ENCODE measurements around the gene MYO16. TPM values are rescaled to one million over a fixed set of nuclear protein-coding genes. Genes with fewer than 3 reads are reported as not detected.
"Not testable (repeated sequence)": the region's sequence is repeated elsewhere in the genome, so short reads cannot be mapped to it uniquely, and the experiment has no call there.

MYO16 gene
- total RNA-seq, 2 donors from 2014 or later = 1.6 to 3.2 TPM

- ATAC-seq (no peak), DNase-seq (no peak)
- intact Hi-C loops (cut with DNase I) = no loop called here
These were observed 445.0 kb downstream of the MYO16 start for GRCh38 chr13:109074436-109074835.

DNA sequence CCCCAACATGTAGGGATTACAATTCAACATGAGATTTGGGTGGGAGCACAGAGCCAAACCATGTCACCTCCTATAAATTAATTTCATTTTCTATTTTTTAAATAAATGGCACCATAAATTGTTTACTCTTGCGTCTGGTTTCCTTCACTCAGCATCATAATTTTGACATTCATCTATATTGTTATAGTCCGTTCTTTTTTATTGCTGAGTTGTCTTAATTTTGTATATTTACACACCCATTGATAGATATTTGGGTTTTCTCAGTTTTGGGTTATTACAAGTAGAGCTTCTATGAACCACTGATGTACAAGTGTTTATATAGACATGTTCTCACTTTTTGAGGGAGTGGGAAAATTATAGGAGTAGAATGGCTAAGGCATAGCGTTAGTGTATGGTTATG, 445.4 kb downstream of the MYO16 start:
- intact Hi-C loops (cut with DNase I) = no loop called here
- DNase-seq (no peak), ATAC-seq (no peak)

DNA sequence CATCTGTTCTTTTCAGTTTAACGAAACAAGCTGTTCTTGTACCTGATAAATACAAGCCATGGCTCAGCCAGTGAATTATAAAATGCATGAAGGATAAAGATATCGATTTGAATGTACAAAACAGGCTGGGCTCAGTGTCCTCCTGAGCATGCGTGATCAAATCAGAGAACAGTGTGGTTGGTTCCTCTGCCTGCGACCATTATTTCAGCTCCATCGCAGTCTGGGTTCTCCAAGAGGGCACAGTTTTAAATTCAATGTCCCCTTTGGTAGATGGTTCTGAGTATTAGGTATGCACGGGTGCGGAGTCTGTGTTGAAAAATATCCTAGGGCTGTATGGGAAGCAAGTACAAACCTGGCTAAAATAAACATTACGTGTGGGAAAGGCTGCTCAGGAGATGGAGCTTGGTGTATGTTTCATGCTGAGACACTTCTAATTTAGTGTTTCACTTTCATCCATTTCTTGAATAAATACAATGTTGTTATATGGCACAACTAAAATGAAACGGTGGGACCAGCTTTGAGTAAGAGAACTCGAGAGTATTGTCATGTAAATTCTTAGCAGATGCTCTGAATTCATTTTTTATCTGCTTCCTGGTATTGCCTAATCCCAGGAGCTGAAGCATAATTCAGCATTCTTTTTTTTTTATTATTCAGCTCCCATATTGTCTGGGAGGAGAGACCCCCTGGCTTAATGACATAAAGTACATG, 458.7 kb downstream of the MYO16 start:
- intact Hi-C loops (cut with DNase I) = no loop called here
- ATAC-seq (no peak), DNase-seq (no peak)

- no peak for DNase-seq
- intact Hi-C loops (cut with DNase I) = no loop called here
- no peak for ATAC-seq
These were observed 459.2 kb downstream of the MYO16 start for GRCh38 chr13:109088624-109088917.

DNA sequence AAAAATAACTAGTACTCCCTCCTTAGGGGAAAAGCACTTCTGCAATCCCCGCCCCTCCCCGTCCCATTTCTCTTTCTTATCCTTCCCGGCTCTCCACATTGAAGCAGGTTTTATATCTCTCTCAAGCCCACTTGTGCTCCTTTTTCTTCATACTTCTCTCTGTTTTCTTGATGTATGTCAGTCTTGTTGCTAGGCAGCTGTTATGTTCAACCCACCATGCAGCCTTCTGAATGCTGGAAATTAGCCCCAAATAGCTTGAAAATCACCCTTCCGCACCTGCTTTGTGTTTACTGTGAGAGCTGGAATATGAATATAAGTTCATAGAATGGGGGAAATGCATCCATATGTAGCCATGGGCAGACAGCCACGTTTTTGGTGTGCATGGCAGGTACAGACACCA, 461.4 kb downstream of the MYO16 start:
- ATAC-seq = no peak
- intact Hi-C loops (cut with DNase I) = no loop called here
- DNase-seq = no peak

DNA sequence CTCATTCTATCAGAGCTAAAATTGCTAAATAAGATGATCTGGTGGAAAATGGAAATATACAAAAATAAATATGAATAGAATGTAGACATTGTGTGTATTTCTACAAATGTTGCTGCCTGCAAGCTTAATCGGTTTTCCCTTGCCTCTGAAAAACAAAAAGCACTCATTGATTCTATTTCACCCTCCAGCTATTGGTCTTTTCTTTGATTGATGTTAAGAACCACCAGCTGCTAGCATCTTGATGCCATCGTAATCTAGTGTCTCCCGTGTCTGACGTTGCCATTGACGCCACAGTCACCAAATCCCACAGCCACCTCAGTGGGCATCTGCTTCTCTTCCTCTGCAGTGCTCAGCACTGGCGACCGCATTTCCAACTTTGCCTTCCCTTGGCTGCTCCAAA, 461.8 kb downstream of the MYO16 start:
- DNase-seq (no peak), ATAC-seq (no peak)
- intact Hi-C loops (cut with DNase I) = no loop called here

DNA sequence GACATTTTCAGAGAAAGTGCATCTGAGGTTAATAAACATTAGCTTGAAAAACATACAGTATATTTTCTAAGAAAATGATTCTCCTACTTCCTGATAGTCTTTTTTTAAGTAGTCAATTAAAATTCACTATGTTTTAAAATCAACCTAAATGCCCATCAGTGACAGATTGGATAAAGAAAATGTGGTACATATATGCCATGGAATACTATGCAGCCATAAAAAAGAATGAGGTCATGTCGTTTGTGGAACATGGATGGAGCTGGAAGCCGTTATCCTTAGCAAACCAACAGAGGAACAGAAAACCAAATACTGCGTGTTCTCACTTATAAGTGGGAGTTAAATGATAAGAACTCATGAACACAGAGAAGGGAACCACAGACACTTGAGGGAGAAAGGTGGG, 462.8 kb downstream of the MYO16 start:
- DNase-seq; ATAC-seq; intact Hi-C loops (cut with DNase I): not testable (repeated sequence)

DNA sequence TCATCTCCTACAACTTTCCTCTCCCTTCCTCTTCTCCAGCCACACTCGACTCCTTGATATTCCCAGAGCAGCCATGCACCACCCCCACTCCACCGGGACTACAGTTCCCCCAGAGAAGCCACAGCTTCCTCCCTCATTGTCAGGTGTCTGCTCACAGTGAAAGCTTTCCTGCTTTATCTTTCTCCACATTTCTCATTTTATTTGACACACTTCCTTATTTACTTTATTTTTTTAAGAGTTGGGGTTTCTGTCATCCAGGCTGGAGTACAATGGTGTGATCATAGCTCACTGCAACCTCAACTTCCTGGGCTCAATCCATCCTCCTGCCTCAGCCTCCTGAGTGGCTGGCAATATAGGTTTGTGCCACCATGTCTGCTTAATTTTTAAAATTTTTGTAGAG, 464.6 kb downstream of the MYO16 start:
- intact Hi-C loops (cut with DNase I) = no loop called here
- DNase-seq (no peak), ATAC-seq (no peak)

DNA sequence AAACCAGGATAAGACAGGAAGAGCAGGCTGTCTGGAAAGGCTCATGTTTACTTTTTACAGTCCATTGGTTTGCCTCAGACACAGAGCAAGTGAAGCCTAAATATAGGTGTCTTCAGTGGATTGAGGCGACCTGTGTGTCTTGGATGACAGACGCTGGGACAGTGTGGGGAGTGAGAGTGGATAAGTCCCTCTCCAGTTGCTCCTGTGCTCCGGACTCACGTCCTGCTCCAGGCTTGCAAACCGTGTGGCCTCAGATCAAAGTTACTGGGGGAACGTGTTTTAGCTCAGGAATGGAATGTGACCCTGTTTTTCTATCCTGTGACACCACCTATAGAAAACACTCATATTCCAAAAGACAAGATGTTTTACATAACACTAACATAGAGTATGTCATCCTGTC, 465.7 kb downstream of the MYO16 start:
- intact Hi-C loops (cut with DNase I) = no loop called here
- ATAC-seq (no peak), DNase-seq (no peak)

- intact Hi-C loops (cut with DNase I) = no loop called here
- DNase-seq (no peak), ATAC-seq (no peak)
These were observed 466.7 kb downstream of the MYO16 start for GRCh38 chr13:109096101-109096500.

DNA sequence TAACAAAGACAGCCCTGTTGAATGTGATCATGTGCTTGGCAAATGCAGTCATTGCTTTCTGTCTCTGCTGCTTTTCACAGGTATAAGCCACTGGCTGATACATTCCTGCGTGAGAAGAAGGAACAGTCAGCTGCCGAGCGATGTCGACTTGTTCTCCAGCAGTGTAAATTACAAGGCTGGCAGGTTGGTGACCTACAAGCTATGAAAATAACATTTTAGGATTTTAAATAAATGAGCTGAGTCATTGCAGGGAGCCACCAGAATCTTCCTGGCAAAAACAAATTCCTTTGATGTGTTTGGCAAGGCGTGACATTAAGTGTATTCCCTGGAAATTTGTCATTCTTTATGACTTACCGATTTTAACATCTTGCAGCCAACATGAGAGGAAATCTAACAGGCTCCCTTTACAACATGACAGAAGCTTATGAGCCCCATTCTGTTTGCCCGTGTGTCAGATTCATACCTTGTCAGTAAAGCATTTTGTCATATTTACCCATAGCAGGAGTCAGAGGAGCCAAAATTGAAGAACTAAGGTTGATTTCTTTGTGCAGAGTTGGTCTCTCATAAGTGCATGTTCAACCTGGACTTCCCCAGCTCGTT, 471.4 kb downstream of the MYO16 start:
- no peak for ATAC-seq
- no peak for DNase-seq
- intact Hi-C loops (cut with DNase I) = no loop called here

DNA sequence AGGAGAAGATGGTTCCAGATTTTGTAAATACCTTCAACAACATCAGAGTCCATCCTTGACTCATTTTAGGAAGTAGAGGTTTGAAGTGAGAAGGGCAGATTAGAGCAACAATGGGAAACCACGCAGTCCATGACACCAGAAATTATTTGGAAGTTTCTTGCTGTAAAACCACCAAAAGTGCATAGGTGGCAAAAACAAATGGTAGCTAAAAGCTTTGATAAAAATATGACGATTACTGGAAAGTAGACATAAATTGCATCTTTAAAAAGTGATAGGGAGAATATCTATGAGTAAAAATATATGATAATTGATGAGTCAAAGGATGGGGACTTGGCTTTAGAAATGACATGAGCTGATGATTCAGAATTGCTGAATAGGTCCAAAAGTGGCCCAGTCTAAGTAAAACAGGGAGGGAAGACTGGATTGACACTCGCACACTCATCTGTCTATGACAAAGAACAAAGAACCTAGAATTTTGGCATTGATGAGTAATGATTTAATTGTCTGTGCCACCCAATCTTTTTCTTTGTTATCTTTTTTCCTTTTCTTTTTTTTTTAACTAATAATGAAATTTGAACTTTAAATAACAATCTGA, 472.2 kb downstream of the MYO16 start:
- intact Hi-C loops (cut with DNase I) = no loop called here
- DNase-seq (no peak), ATAC-seq (no peak)

- no peak for DNase-seq
- intact Hi-C loops (cut with DNase I) = no loop called here
- ATAC-seq = no peak
These were observed 476.5 kb downstream of the MYO16 start for GRCh38 chr13:109105899-109106298.

DNA sequence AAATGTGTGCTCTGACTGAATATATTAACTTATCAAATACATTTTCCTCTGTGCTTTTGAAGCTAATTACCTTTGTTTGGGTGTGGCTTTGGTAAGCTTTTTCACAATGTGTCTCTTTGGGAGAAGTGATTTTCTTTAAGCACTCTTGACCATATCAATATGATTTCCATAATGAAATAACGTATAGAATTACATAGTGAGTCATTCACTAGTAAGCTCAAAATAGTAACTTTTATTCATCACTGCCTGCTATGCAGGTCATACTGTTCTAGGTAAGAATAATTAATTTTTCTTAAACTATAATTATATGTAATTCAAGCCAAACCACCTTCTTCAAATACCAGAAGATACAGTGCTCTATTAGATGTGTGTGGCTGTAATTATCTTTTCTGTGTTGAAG, 480.7 kb downstream of the MYO16 start:
- intact Hi-C loops (cut with DNase I) = no loop called here
- DNase-seq (no peak), ATAC-seq (no peak)

- DNase-seq = no peak
- intact Hi-C loops (cut with DNase I) = no loop called here
- ATAC-seq = no peak
These were observed 481.7 kb downstream of the MYO16 start for GRCh38 chr13:109111141-109111540.

GRCh38 chr13:109113427-109113826, 484.0 kb downstream of the MYO16 start:
- intact Hi-C loops (cut with DNase I) = no loop called here
- DNase-seq (no peak), ATAC-seq (no peak)

GRCh38 chr13:109114162-109114561, 484.8 kb downstream of the MYO16 start:
- DNase-seq = no peak
- intact Hi-C loops (cut with DNase I) = no loop called here
- ATAC-seq = no peak

DNA sequence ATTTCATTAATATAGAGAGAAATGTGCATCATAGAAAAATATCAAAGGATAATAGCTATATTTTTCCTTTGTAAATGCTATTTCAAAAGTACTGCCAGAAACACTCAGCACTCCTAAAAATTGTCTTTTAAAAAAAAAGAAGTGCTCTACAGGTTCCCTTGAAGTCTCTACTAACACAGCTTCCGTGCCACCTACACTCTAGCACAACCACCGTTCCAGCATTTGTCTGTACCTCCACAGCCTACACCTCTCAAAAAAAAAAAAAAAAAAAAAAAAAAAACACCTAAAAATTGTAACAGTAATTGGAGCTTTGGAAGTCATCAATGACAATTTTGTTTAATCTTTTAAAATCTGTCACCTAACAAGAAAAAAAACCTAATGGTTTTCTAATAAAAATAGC, 485.6 kb downstream of the MYO16 start:
- no peak for ATAC-seq
- no peak for DNase-seq
- intact Hi-C loops (cut with DNase I) = no loop called here

GRCh38 chr13:109118521-109118920, 489.1 kb downstream of the MYO16 start:
- ATAC-seq (no peak), DNase-seq (no peak)
- intact Hi-C loops (cut with DNase I) = no loop called here

GRCh38 chr13:109119896-109120295, 490.5 kb downstream of the MYO16 start:
- no peak for ATAC-seq
- no peak for DNase-seq
- intact Hi-C loops (cut with DNase I) = no loop called here

GRCh38 chr13:109121826-109122225, 492.4 kb downstream of the MYO16 start:
- no peak for ATAC-seq
- DNase-seq = no peak
- intact Hi-C loops (cut with DNase I) = no loop called here
